HepG2 (cell line): ENCODE data around the gene MLYCD. TPM values are rescaled to one million over a fixed set of nuclear protein-coding genes. Genes with fewer than 3 reads are reported as not detected.

Source experiments
- ARID3A ChIP-seq: IDR thresholded peaks from 2 replicates; pipeline ENCODE4 v1.6.1; 2012; ENCODE audit warnings: low read depth, low read length, improper control_type of control experiment
- CERS6 ChIP-seq: sonication (generic); formaldehyde crosslinking; IDR thresholded peaks from 2 replicates; pipeline ENCODE4 v1.5.0; 2020; ENCODE audit warnings: missing genetic modification reagents
- CREB3 ChIP-seq: sonication (generic); formaldehyde crosslinking; IDR thresholded peaks from 2 replicates; pipeline ENCODE4 v1.5.0; 2020; ENCODE audit warnings: missing genetic modification reagents
- EEA1 ChIP-seq: sonication (generic); formaldehyde crosslinking; IDR thresholded peaks from 2 replicates; pipeline ENCODE4 v1.5.1; 2020; ENCODE audit warnings: mild to moderate bottlenecking, missing genetic modification reagents, borderline replicate concordance
- EP300 ChIP-seq, 3 experiments: sonication (generic) in 1 of 3; formaldehyde crosslinking in 1 of 3; IDR thresholded peaks; 2 replicates each; pipeline versions ENCODE4 v1.5.1 to v1.6.1; 2011 to 2020; ENCODE audit warnings: low read depth in 2 of 3, low read length in 2 of 3, borderline replicate concordance in 1 of 3, improper control_type of control experiment in 1 of 3, mild to moderate bottlenecking in 1 of 3, missing genetic modification reagents in 1 of 3, moderate library complexity in 1 of 3
- GLI4 ChIP-seq: sonication (generic); formaldehyde crosslinking; IDR thresholded peaks from 2 replicates; pipeline ENCODE4 v1.5.1; 2020; ENCODE audit warnings: missing genetic modification reagents, mild to moderate bottlenecking, moderate library complexity, borderline replicate concordance
- NCOR1 ChIP-seq: fragments of 200-600 bp; sonication (generic); IDR thresholded peaks from 2 replicates; pipeline ENCODE4 v1.7.0; 2017; ENCODE audit warnings: antibody characterized with exemption, low read length, borderline replicate concordance
- PRDM4 ChIP-seq: sonication (generic); formaldehyde crosslinking; IDR thresholded peaks from 2 replicates; pipeline ENCODE4 v1.9.0; 2021; ENCODE audit warnings: missing genetic modification reagents, borderline replicate concordance
- SALL2 ChIP-seq: sonication (generic); formaldehyde crosslinking; IDR thresholded peaks from 2 replicates; pipeline ENCODE4 v1.8.1; 2023; ENCODE audit warnings: mild to moderate bottlenecking, missing genetic modification reagents, inconsistent platforms
- SOX5 ChIP-seq: IDR thresholded peaks from 2 replicates; pipeline ENCODE4 v1.6.1; 2016; ENCODE audit warnings: borderline replicate concordance
- SP1 ChIP-seq, 2 experiments: fragments of 450-650 bp in 1 of 2; sonication (generic) in 1 of 2; formaldehyde crosslinking in 1 of 2; IDR thresholded peaks; 2 replicates each; pipeline versions ENCODE4 v1.4.0 to v1.6.1; 2016 to 2020; ENCODE audit warnings: missing genetic modification reagents in 1 of 2
- TEAD3 ChIP-seq: optimal IDR thresholded peaks from 2 replicates; pipeline ENCODE3; 2016; ENCODE audit warnings: borderline replicate concordance
- THAP7 ChIP-seq: sonication (generic); formaldehyde crosslinking; IDR thresholded peaks from 2 replicates; pipeline ENCODE4 v1.8.1; 2023; ENCODE audit warnings: mild to moderate bottlenecking, missing genetic modification reagents
- ZNF24 ChIP-seq: fragments of 450-650 bp; IDR thresholded peaks from 2 replicates; pipeline ENCODE4 v1.6.1; 2017; ENCODE audit warnings: antibody characterized with exemption, mild to moderate bottlenecking
- ZNF256 ChIP-seq: sonication (generic); formaldehyde crosslinking; conservative IDR thresholded peaks from 2 replicates; pipeline ENCODE4 v1.4.0; 2020; ENCODE audit warnings: missing genetic modification reagents
- ZNF350 ChIP-seq: sonication (generic); formaldehyde crosslinking; IDR thresholded peaks from 2 replicates; pipeline ENCODE4 v1.4.0; 2020; ENCODE audit warnings: mild to moderate bottlenecking, low read depth, missing genetic modification reagents, borderline replicate concordance
- ZNF451 ChIP-seq: sonication (generic); formaldehyde crosslinking; IDR thresholded peaks from 2 replicates; pipeline ENCODE4 v1.5.0; 2020; ENCODE audit warnings: mild to moderate bottlenecking, missing genetic modification reagents
- ZNF574 ChIP-seq: sonication (generic); formaldehyde crosslinking; IDR thresholded peaks from 2 replicates; pipeline ENCODE4 v1.4.0; 2020; ENCODE audit warnings: missing genetic modification reagents
- polyA plus RNA-seq, 8 experiments: library from polyadenylated mRNA; depleted of rRNA in 3 of 8; stranded (reverse) in 7 of 8; unstranded in 1 of 8; fragments of >200 nt; fragmentation: Illumina TruSeq in 4 of 8; extraction: Trizol in 4 of 8; gene quantifications; 2 replicates each; pipeline versions ENCODE4 v1.2.1 to v1.2.3, GENCODE V29; 2011 to 2016; ENCODE audit warnings: low read depth in 4 of 8, missing spikeins in 1 of 8, mixed read lengths in 1 of 8; ENCODE audit not compliant: insufficient read depth in 1 of 8
- total RNA-seq, 5 experiments: library from RNA; depleted of rRNA; stranded (reverse); fragments of >200 nt; fragmentation: Illumina TruSeq; extraction: Trizol; gene quantifications; 2 replicates each; pipeline ENCODE4 v1.2.3, GENCODE V29; 2016; ENCODE audit warnings: low read depth in 1 of 5

MLYCD gene
- total and polyA plus RNA-seq, 2 of the 13 experiments (the other 11 are each of a cell fraction or from before 2014, with no cell fraction given), result 1.8 to 4.0 TPM

- TF ChIP-seq ZNF574 (CRISPR knock-in tag), result no peak; the same call in 1 of the 2 replicates
- TF ChIP-seq EP300 (IDR thresholded peaks at IDR 0.05; ENCODE audit: low read depth in 2 of 2, low read length in 2 of 2), result peak in 1 of 2 experiments; percentile 68; a peak in 1 of 4 replicates
- no peak for TF ChIP-seq EP300 (CRISPR knock-in tag; IDR thresholded peaks at IDR 0.05; ENCODE audit: borderline replicate concordance)
- no peak for TF ChIP-seq ZNF24
- peak; percentile 86; the same call in 1 of the 2 replicates for TF ChIP-seq ZNF350
- TF ChIP-seq SALL2, result no peak
- peak; percentile 49; the same call in 1 of the 2 replicates for TF ChIP-seq ARID3A
- TF ChIP-seq GLI4 (CRISPR knock-in tag), result no peak
- no peak for TF ChIP-seq ZNF451
- TF ChIP-seq TEAD3 (CRISPR knock-in tag), result peak; percentile 88
- no peak for TF ChIP-seq SP1 (IDR thresholded peaks at IDR 0.05)
- TF ChIP-seq SP1 (CRISPR knock-in tag; IDR thresholded peaks at IDR 0.05), result 0 out of 2 replicates have a peak, but pooled peaks have one; percentile 18
- TF ChIP-seq CERS6 (CRISPR knock-in tag), result no peak
- TF ChIP-seq PRDM4 (CRISPR knock-in tag), result no peak
- TF ChIP-seq EEA1 (CRISPR knock-in tag), result peak; percentile 10; the same call in 1 of the 2 replicates
- TF ChIP-seq CREB3, result no peak
- TF ChIP-seq SOX5 (CRISPR knock-in tag), result peak; percentile 17; the same call in 1 of the 2 replicates
- TF ChIP-seq THAP7 (CRISPR knock-in tag), result 0 out of 2 replicates have a peak, but pooled peaks have one; percentile 71
- TF ChIP-seq NCOR1, result no peak
- TF ChIP-seq ZNF256 (CRISPR knock-in tag), result no peak
These were observed 27.9 kb downstream of the MLYCD start (continued) for GRCh38 chr16:83926726-83927397.
